ENCODE measurements around the gene FIGNL2.

FIGNL2 gene

DNA sequence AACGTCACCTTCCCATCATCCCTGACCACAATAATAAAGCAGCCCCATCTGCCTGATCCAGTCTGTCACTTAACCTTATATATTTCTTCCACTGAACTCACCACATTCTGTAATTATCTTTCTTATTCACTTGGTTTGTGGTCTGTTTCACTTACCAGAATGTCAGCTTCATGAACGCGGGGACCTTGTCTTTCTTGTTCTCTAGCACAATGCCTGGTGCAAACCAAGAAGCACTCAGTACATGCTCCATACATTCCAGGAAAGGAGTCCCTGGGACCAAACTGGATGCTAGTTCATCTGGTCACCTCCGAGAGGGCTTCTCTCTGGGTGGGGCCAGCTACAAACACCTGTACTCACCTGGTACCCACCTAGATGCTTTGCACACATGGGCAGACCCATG, 22.0 kb upstream of the FIGNL2 start:
- Histone ChIP-seq H3K27ac (ENCODE audit: poor library complexity, severe bottlenecking) (no peak overlapping the region), H3K36me3 (ENCODE audit: low read depth) (no peaks in the 10 kb centered on the region), H3K27me3 (ENCODE audit: insufficient read depth, poor library complexity, severe bottlenecking) (peaks cover 26% of the 10 kb centered on the region), H3K4me1 (ENCODE audit: insufficient read depth, poor library complexity, severe bottlenecking) (no peaks in the 10 kb centered on the region), H3K9me3 (ENCODE audit: severe bottlenecking) (no peaks in the 10 kb centered on the region), H3K4me3 (ENCODE audit: severe bottlenecking) (no peak overlapping the region)
- TF ChIP-seq, protein P1, sequence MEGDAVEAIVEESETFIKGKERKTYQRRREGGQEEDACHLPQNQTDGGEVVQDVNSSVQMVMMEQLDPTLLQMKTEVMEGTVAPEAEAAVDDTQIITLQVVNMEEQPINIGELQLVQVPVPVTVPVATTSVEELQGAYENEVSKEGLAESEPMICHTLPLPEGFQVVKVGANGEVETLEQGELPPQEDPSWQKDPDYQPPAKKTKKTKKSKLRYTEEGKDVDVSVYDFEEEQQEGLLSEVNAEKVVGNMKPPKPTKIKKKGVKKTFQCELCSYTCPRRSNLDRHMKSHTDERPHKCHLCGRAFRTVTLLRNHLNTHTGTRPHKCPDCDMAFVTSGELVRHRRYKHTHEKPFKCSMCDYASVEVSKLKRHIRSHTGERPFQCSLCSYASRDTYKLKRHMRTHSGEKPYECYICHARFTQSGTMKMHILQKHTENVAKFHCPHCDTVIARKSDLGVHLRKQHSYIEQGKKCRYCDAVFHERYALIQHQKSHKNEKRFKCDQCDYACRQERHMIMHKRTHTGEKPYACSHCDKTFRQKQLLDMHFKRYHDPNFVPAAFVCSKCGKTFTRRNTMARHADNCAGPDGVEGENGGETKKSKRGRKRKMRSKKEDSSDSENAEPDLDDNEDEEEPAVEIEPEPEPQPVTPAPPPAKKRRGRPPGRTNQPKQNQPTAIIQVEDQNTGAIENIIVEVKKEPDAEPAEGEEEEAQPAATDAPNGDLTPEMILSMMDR (IDR thresholded peaks at IDR 0.05; ENCODE audit: poor library complexity, severe bottlenecking) = no peak
- DNase-seq (ENCODE audit: low spot score) (no peak), ATAC-seq (ENCODE audit: low read depth) (no peak)

DNA sequence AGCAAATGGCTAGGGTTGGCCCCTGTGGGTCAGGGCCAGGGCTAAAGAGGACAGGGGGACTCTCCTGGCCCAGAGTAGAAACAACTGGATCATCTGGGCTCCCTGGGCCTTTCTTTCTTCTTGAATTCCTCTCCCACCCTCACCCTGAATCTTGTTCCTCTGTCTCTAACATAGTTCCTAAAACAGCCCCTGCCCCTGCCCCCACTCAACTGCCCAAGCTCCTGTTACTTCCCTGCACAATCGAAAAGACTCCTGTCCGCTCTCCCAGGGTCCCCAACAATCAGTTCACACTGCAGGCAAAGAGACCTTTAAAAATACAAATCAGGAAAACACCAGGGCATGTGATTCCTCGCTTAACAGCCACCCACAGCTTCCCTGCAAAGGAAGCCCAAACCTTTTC, 21.4 kb upstream of the FIGNL2 start:
- no peaks in the 10 kb centered on the region for H3K36me3 ChIP-seq (ENCODE audit: low read depth)
- H3K4me1 ChIP-seq (ENCODE audit: insufficient read depth, poor library complexity, severe bottlenecking) = no peaks in the 10 kb centered on the region
- TF ChIP-seq, protein P1 (IDR thresholded peaks at IDR 0.05; ENCODE audit: poor library complexity, severe bottlenecking) = no peak
- H3K9me3 ChIP-seq (ENCODE audit: severe bottlenecking) = no peaks in the 10 kb centered on the region
- H3K4me3 ChIP-seq (ENCODE audit: severe bottlenecking) = no peak overlapping the region
- ATAC-seq (ENCODE audit: low read depth) (no peak), DNase-seq (ENCODE audit: low spot score) (no peak)
- H3K27me3 ChIP-seq (ENCODE audit: insufficient read depth, poor library complexity, severe bottlenecking) = peaks cover 32% of the 10 kb centered on the region
- no peak overlapping the region for H3K27ac ChIP-seq (ENCODE audit: poor library complexity, severe bottlenecking)

DNA sequence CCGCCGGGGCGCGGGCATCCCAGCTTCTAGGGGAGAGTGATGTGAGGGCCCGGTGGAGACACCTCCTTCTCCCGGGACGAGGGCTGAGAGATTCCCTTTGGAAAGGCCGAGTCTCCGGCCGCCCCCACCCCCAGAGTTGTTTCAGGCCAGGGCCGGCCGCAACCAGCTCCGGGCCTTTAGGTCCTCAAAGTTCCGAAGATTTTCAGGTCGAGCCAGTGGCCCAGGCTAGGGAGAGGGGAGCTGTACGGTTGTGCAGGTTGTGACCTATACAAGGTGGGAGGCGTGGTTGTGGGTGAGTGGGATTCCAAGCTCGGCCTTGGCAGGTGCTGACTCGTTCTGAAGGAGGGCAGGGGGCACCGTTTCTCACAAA, 21.0 kb upstream of the FIGNL2 start:
- no peak for DNase-seq (ENCODE audit: low spot score)
- Histone ChIP-seq H3K27ac (ENCODE audit: poor library complexity, severe bottlenecking) (no peak overlapping the region), H3K4me3 (ENCODE audit: severe bottlenecking) (no peak overlapping the region), H3K27me3 (ENCODE audit: insufficient read depth, poor library complexity, severe bottlenecking) (peaks cover 36% of the 10 kb centered on the region), H3K36me3 (ENCODE audit: low read depth) (no peaks in the 10 kb centered on the region), H3K4me1 (ENCODE audit: insufficient read depth, poor library complexity, severe bottlenecking) (no peaks in the 10 kb centered on the region), H3K9me3 (ENCODE audit: severe bottlenecking) (no peaks in the 10 kb centered on the region)
- TF ChIP-seq, protein P1 (IDR thresholded peaks at IDR 0.05; ENCODE audit: poor library complexity, severe bottlenecking) = no peak
- ATAC-seq (ENCODE audit: low read depth) = no peak

DNA sequence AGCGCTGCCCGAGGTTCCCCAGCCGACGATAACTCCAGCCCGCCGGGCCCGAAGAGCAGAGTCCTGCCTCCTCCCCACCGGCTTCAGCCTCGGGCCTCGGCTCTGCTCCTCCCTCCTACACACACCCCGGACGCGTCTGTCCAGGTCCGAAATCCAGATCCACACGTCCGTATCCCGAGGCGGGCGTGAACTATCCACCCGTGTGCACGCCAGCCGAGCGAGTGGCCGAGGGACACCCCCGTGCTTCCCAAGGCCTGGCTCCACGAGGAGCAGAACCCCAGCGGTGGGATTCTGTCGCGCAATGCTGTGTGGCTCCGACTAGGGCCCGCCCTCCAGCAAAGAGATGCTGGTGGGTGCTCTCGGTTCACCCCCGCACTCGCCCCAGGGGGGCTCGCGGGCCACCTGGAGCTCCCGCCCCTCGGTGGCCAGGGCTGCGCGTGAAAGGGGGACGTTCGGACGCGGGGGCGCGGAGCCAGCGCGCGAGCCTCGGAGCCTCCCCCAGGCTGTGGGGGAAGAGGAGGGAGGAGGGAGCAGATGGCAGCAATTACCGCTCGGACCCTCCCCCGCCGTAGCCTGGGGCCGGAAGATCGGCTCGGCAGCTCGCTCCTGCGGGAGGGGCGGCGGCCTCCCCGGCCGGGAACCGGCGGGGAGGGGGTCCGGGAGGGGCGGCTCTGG, 20.4 kb upstream of the FIGNL2 start:
- Histone ChIP-seq H3K27me3 (ENCODE audit: insufficient read depth, poor library complexity, severe bottlenecking) (peaks cover 42% of the 10 kb centered on the region), H3K36me3 (ENCODE audit: low read depth) (no peaks in the 10 kb centered on the region), H3K4me1 (ENCODE audit: insufficient read depth, poor library complexity, severe bottlenecking) (no peaks in the 10 kb centered on the region), H3K9me3 (ENCODE audit: severe bottlenecking) (no peaks in the 10 kb centered on the region), H3K4me3 (ENCODE audit: severe bottlenecking) (no peak overlapping the region), H3K27ac (ENCODE audit: poor library complexity, severe bottlenecking) (no peak overlapping the region)
- TF ChIP-seq, protein P1 (IDR thresholded peaks at IDR 0.05; ENCODE audit: poor library complexity, severe bottlenecking) = no peak
- ATAC-seq (ENCODE audit: low read depth) (peak; percentile 52; the same call in 1 of the 3 replicates), DNase-seq (ENCODE audit: low spot score) (no peak)

DNA sequence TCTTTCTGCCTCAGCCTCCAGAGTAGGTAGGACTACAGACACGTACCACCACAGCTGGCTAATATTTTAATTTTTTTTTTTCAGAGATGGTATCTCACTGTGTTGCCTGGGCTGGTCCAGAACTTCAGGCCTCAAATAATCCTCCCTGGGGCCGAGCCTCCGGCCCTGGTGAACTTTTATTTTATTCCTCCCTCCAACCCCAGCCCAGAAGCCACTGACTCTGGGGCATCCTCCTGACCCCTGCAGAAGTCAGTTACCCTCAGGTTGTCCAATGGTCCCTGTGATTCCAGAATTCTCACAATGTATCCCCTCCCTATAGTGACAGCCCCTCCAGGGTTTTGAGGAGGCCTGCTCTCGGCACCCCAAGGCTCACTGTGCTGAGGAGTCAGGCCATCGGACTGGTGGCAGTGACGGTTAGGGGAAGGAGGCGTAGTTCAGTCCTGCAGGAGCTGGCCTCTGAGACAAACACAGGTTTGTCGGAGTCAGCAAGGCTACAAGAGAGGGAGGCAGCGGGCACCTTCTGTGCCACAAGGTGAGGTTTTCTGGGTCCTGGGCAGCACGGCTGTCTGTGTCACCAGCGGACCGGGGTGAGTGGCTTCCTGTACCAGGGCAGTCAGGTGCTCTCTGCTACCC, 19.4 kb upstream of the FIGNL2 start:
- TF ChIP-seq, protein P1 (IDR thresholded peaks at IDR 0.05; ENCODE audit: poor library complexity, severe bottlenecking) = no peak
- no peak for ATAC-seq (ENCODE audit: low read depth)
- Histone ChIP-seq H3K4me1 (ENCODE audit: insufficient read depth, poor library complexity, severe bottlenecking) (no peaks in the 10 kb centered on the region), H3K9me3 (ENCODE audit: severe bottlenecking) (no peaks in the 10 kb centered on the region), H3K36me3 (ENCODE audit: low read depth) (no peaks in the 10 kb centered on the region), H3K27me3 (ENCODE audit: insufficient read depth, poor library complexity, severe bottlenecking) (peaks cover 44% of the 10 kb centered on the region), H3K27ac (ENCODE audit: poor library complexity, severe bottlenecking) (no peak overlapping the region), H3K4me3 (ENCODE audit: severe bottlenecking) (no peak overlapping the region)
- DNase-seq (ENCODE audit: low spot score) = no peak

All from RWPE2 (cell line).